K562 (cell line): ENCODE data around the gene RHOBTB3. TPM values are rescaled to one million over a fixed set of nuclear protein-coding genes. Genes with fewer than 3 reads are reported as not detected.

Experiments
- ARID2 ChIP-seq: fragments of 450-650 bp; IDR thresholded peaks from 2 replicates; pipeline ENCODE4 v1.6.1; 2017; ENCODE audit warnings: antibody characterized with exemption, mild to moderate bottlenecking
- ATF4 ChIP-seq: fragments of 450-650 bp; formaldehyde crosslinking; IDR thresholded peaks from 2 replicates; pipeline ENCODE4 v1.4.0; 2022; ENCODE audit warnings: mild to moderate bottlenecking, moderate library complexity
- DACH1 ChIP-seq: fragments of 450-650 bp; IDR thresholded peaks from 2 replicates; pipeline ENCODE4 v1.6.1; 2018; ENCODE audit not compliant: partially characterized antibody
- FOSL1 ChIP-seq: fragments of 200-800 bp; sonication (Bioruptor generic); conservative IDR thresholded peaks from 2 replicates; pipeline ENCODE4 v1.6.1; 2016; ENCODE audit warnings: missing genetic modification characterization, missing compliant biosample characterization
- KLF13 ChIP-seq: fragments of 450-650 bp; IDR thresholded peaks from 2 replicates; pipeline ENCODE4 v1.6.1; 2016; ENCODE audit warnings: missing genetic modification characterization, low read depth, mild to moderate bottlenecking, missing compliant biosample characterization, moderate library complexity, borderline replicate concordance
- NCOA2 ChIP-seq, 2 experiments: fragments of 450-650 bp; IDR thresholded peaks; 2 replicates each; pipeline ENCODE4 v1.6.1; 2018; ENCODE audit warnings: mild to moderate bottlenecking in 2 of 2, moderate library complexity in 1 of 2; ENCODE audit not compliant: partially characterized antibody in 2 of 2
- NELFE ChIP-seq: IDR thresholded peaks from 2 replicates; pipeline ENCODE4 v1.6.1; 2011; ENCODE audit warnings: mild to moderate bottlenecking; ENCODE audit not compliant: insufficient read depth, insufficient read length
- NFATC3 ChIP-seq: fragments of 450-650 bp; IDR thresholded peaks from 2 replicates; pipeline ENCODE4 v1.6.1; 2017; ENCODE audit warnings: mild to moderate bottlenecking
- PBX2 ChIP-seq, 2 experiments: IDR thresholded peaks in 1 of 2; conservative IDR thresholded peaks in 1 of 2; 2 replicates each; pipeline ENCODE4 v1.6.1; 2016; ENCODE audit warnings: low read depth in 2 of 2, mild to moderate bottlenecking in 1 of 2, missing compliant biosample characterization in 1 of 2, missing genetic modification characterization in 1 of 2, moderate library complexity in 1 of 2
- PRDM10 ChIP-seq: fragments of 450-650 bp; IDR thresholded peaks from 2 replicates; pipeline ENCODE4 v1.6.1; 2018; ENCODE audit not compliant: partially characterized antibody
- PREB ChIP-seq: sonication (generic); formaldehyde crosslinking; IDR thresholded peaks from 2 replicates; pipeline ENCODE4 v1.8.1; 2023; ENCODE audit warnings: mild to moderate bottlenecking, missing genetic modification reagents
- PURB ChIP-seq: sonication (generic); formaldehyde crosslinking; IDR thresholded peaks from 2 replicates; pipeline ENCODE4 v1.9.0; 2021; ENCODE audit warnings: low read depth, mild to moderate bottlenecking, missing genetic modification reagents
- SMC3 ChIP-seq: conservative IDR thresholded peaks from 2 replicates; pipeline ENCODE4 v1.6.1; 2011; ENCODE audit warnings: low read depth, low read length, improper control_type of control experiment; ENCODE audit not compliant: insufficient read depth
- ZBTB17 ChIP-seq: fragments of 450-650 bp; formaldehyde crosslinking; IDR thresholded peaks from 2 replicates; pipeline ENCODE4 v1.4.0; 2020; ENCODE audit warnings: mild to moderate bottlenecking
- ZC3H8 ChIP-seq: fragments of 450-650 bp; IDR thresholded peaks from 2 replicates; pipeline ENCODE4 v1.6.1; 2017
- ZNF551 ChIP-seq: fragments of 250-450 bp; sonication (Bioruptor Pico); IDR thresholded peaks from 2 replicates; pipeline ENCODE4 v1.5.0; 2021; ENCODE audit warnings: mild to moderate bottlenecking, moderate library complexity
- ZNF699 ChIP-seq: fragments of 250-450 bp; sonication (Bioruptor Pico); IDR thresholded peaks from 2 replicates; pipeline ENCODE4 v1.8.0; 2021; ENCODE audit warnings: mild to moderate bottlenecking, moderate library complexity; ENCODE audit not compliant: insufficient replicate concordance
- ZNF79 ChIP-seq: fragments of 250-450 bp; sonication (Bioruptor Pico); IDR thresholded peaks from 2 replicates; pipeline ENCODE4 v1.4.0; 2020; ENCODE audit warnings: low read depth, mild to moderate bottlenecking, moderate library complexity
- ZNF830 ChIP-seq: fragments of 250-450 bp; sonication (Bioruptor Pico); IDR thresholded peaks from 2 replicates; pipeline ENCODE4 v1.5.0; 2021; ENCODE audit warnings: mild to moderate bottlenecking
- polyA plus RNA-seq, 8 experiments: library from polyadenylated mRNA; depleted of rRNA in 4 of 8; stranded (reverse) in 5 of 8; unstranded in 3 of 8; fragments of >200 nt; fragmentation: Nextera tagmentation in 2 of 8; fragmentation: Illumina TruSeq in 1 of 8; extraction: Ambion mirVana in 2 of 8; extraction: Trizol in 1 of 8; gene quantifications; 2 replicates each; pipeline versions ENCODE4 v1.2.1 to v1.2.3, GENCODE V29; 2011 to 2014; ENCODE audit warnings: inconsistent platforms in 1 of 8, missing spikeins in 1 of 8
- total RNA-seq, 7 experiments: library from RNA; depleted of rRNA in 6 of 7; stranded (reverse); fragments of >200 nt in 6 of 7; fragmentation: Illumina TruSeq in 2 of 7; extraction: Trizol in 2 of 7; gene quantifications; 2 replicates each; pipeline versions ENCODE4 v1.2.1 to v1.2.3, GENCODE V29; 2011 to 2021; ENCODE audit warnings: low replicate concordance in 1 of 7

The RHOBTB3 gene
- total and polyA plus RNA-seq, 9 of the 15 experiments (the other 6 are each of a cell fraction or from before 2014, with no cell fraction given) = 39.7 to 143 (median 115) TPM

GRCh38 chr5:95773335-95774059 lies 42.4 kb downstream of the RHOBTB3 start (continued):
- TF ChIP-seq PRDM10 (no peak), PURB (CRISPR knock-in tag) (no peak), ZNF699 (CRISPR knock-in tag) (no peak), PREB (no peak), ARID2 (no peak), ZBTB17 (CRISPR knock-in tag) (no peak), FOSL1 (tag) (peak; percentile 42), NFATC3 (no peak), SMC3 (no peak), ZC3H8 (no peak), ZNF830 (CRISPR knock-in tag) (no peak), ATF4 (CRISPR knock-in tag) (no peak), KLF13 (tag) (no peak), ZNF551 (CRISPR knock-in tag) (no peak), NELFE (no peak), ZNF79 (no peak), DACH1 (no peak), NCOA2 (IDR thresholded peaks at IDR 0.05; ENCODE audit: partially characterized antibody in 2 of 2) (peak in 1 of 2 experiments; percentile 35), PBX2 (CRISPR knock-in tag; IDR thresholded peaks at IDR 0.05; ENCODE audit: low read depth) (no peak), PBX2 (tag; conservative IDR thresholded peaks at IDR 0.05; ENCODE audit: low read depth) (0 out of 2 replicates have a peak, but pooled peaks have one; percentile 11)
